NCI-H1694 treated with DMSO at 0.1 percent for 48 hours (cell line): ENCODE results near the gene SCG3.

Experiments
- DNase-seq: peaks from one replicate; lab custom pipeline; 2025; lab: John Stamatoyannopoulos, UW

Gene SCG3

GRCh38 chr15:51727141-51727897, 46.0 kb downstream of the SCG3 start:
- no peak for DNase-seq

GRCh38 chr15:51731549-51732267, 50.4 kb downstream of the SCG3 start:
- no peak for DNase-seq

GRCh38 chr15:51732646-51733045, 51.3 kb downstream of the SCG3 start:
- DNase-seq = no peak

DNA sequence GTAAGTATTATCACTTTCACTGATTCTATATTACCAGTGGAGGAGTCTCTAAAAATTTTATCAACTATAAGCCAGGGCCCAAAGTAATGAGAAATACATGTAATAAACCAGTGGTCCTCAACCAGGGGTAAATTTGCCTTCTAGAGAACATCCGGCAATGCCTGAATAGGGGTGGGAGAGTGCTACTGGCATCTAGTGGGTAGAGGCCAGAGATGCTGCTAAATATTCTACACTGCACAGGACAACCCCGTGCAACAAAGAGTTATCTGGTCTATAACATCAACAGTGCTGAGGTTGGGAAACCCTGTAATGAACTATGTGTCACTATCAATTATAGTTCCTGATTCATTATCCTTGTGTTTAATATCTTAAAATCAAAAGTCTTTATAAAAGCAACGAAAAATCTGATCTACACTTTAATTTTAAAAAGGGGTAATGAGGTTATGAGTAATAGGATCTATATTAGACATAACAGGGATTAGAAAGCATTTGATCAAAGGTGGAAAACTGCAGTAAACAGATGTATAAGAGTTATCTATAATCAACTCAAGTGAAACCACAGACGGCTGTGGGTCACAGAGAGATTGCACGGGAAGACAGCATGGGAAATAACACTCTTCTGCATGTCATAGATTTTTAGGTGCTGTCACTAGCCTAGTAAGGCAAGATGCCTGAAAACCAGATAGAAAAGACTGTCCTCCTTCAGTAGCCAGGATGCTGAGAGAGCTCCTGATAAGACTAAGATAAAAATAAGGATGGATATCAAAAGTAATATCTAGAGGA, 54.1 kb downstream of the SCG3 start:
- peak; percentile 17 for DNase-seq

- DNase-seq = no peak
These were observed 54.8 kb downstream of the SCG3 start for GRCh38 chr15:51736069-51736468.

GRCh38 chr15:51736751-51737521, 55.6 kb downstream of the SCG3 start:
- peak; percentile 47 for DNase-seq

DNA sequence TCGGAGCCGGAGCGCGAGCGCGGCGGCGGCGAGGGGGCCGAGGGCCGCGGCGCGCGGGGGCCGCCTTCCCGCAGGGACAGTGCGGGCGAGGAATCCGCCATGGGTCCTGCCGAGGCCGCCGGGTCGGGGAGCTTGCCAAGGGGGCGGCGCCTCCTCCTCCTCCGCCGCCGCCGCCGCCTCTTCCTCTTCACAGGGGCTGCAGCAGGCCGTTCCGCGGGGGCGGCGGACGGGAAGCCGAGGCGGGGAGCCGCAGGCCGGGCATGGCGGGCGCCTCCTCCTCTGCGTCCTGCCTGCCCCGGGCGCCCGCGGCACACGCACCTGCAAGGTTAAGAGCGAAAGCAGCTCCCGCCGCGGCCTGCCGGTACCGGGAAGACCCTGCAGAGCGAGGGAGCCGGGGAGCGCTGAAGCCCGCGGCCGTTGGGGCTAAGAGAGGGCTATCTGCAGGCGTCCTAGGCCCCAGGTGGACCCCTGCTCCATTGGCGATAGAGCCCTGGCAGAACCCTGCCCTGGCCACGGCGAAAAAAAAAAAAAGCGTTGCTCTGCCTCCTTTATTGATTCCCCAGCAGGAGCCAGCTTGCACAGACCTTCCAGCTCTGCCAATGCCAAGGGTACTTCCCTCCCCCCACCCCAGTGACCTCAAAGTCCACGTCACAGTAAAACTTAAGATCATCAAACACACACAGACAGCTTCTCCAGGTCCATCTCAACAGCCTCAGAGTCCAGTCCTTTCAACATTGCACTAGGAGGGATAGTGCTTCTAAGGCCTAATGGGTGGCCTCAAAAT, 56.4 kb downstream of the SCG3 start, which contains the start of gene LYSMD2:
Gene LYSMD2, minus strand, starts transcription at position 134 of the 784 bp plus-strand sequence. Its CDS starts 33 bp downstream, at position 101.
- peak; percentile 14 for DNase-seq

- DNase-seq = no peak
These were observed 57.2 kb downstream of the SCG3 start for GRCh38 chr15:51738553-51738952.

DNA sequence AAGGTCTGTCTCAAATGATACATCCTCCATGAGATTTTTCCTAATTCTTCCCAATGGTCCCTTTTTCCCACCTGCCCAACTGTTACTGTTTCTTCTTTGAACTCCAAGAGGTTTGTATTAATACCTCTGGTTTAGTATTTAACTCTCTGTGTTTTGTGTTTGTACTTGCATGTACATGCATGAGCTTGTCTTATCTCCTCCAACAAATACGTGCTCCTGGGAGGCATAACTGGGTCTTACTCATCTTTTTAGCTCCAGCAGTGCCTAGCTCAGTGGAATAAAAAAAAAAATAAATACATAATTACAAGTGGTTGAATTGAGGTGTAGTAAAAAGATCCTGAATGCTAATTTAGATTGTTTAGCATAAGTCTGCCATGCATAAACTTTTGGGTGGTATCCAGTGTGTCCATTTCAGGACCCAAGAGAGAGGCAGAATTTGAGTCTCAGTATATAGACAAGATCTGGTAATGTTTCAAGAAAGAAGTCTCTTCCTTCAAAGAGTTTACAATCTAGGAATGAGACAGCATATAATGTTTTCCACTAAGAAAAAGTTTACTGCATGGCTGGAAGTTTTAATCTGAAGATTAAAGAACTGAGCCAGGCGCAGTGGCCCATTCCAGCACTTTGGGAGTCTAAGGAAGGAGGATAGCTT, 57.9 kb downstream of the SCG3 start:
- no peak for DNase-seq

DNA sequence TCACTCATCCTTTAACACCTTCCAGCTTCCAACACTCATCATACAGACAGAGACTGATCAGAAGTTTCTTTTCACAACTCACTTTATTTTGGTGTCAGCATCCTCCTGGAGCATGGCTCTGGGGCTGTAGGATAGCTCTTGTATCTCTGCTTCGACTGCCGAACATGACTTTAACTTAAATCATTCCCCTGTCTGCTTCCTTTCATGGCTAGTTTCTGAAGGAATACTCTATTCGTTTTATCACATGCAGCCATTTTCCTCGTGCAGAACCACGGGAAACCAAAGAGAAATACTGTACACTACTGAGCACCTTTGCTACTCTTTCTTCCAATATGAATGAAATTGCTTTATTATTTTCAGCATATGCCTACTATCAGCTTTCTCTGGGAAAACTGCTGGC, 68.0 kb downstream of the SCG3 start:
- no peak for DNase-seq

GRCh38 chr15:51750186-51750585, 68.9 kb downstream of the SCG3 start:
- no peak for DNase-seq

- no peak for DNase-seq
These were observed 69.7 kb downstream of the SCG3 start, which contains the start of gene TMOD2 for GRCh38 chr15:51750792-51751696. TSS of gene TMOD2 (plus strand) at chr15:51751597. CDS start at chr15:51766442, 14,845 bp downstream.

DNA sequence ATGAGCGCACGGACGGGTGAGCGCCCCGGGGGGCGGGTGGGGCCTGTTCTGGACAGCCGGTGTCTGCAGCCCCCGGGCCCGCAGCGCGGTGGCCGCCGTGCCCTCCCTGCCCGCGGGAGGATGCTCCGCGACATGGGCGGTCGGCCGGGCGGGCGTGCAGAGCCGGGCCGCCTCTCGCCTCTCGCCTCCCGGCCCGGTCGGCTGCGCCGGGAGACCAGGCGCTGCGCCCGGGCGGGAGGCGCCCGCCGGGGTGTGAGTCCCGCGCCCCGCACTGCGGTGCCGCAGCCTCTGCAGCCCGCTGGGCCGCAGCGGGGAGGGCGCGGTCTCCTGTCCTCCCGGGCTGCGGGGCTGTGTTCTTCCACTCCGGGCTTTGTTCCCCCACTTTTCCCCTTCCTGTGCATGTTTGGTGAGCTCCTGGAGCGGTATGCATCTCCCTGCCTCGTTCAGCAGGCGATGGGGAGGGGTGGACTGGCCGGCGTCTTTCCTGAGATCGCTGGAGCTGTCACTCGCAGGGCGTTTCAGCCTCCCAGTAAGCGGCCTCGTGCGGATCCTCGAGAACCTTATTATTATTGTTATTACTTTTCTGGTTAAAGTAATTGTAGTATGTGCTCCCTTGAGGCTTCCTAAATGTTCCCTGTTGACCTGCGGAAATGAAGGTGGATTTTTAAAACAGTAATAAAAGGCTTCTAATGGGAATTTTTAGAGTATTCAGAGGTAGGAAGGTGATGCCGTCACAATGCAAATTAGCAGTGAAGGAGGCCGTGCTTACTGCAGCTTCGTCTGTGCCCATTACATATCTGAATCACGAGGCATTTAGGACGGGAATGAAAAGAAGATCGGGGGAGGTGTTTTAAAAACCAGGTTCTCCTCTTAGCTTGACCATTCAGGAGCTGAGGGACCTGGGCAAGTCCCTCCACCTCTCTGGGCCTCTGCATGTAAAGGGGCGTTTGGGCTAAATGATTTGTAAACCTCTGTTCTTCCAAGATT, 70.7 kb downstream of the SCG3 start:
- DNase-seq = no peak

- no peak for DNase-seq
These were observed 71.6 kb downstream of the SCG3 start for GRCh38 chr15:51752888-51753287.

- DNase-seq = no peak
These were observed 73.0 kb downstream of the SCG3 start for GRCh38 chr15:51754267-51754666.

DNA sequence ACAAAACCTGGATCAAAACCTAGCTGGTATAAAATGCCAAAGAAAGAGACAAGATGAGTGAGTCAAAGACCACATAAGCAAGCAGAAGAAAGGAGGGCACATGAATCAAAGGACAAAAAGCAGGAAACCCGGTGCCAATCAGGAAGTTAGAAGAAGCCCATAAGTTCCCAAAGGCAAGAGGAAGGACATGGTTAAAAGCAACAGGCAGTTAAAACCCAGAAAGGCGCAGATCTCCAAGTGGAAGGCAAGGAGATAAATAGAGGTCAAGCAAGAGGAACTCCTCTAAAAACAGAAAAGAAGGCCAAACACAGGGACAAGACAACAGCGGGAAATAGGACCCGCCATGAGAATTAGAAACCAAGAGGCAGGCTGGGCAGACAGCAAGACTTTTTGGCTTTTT, 74.5 kb downstream of the SCG3 start:
- DNase-seq = no peak

GRCh38 chr15:51756482-51756881, 75.2 kb downstream of the SCG3 start:
- DNase-seq = no peak

DNA sequence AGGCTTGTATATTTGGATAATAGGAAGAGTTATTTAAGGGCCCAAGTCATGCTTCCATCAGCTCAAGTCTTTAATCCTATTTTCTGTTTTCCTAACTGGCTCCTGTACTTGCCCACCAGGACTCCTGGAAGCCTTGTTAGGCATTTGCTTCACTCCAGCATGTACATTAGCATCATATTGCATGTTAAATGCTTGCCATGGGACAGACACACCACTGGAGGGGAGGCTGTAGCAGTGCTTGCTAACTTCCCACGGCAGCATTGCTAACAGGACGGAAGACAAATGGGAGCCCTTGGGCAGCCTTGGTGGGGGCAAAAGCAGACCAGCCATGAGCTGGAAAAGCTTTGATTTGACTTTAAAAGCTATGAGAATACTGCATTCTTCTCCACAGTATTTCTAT, 76.1 kb downstream of the SCG3 start:
- no peak for DNase-seq
